Panc1 (cell line): Measurements from ENCODE around the gene SLAIN2. TPM values are rescaled to one million over a fixed set of nuclear protein-coding genes. Genes with fewer than 3 reads are reported as not detected.

Experiments used
- ATAC-seq: fragments of 200-7000 bp; cut with Tn5 transposase; 2 replicates; pipeline ENCODE4 v1.9.1; 2020; ENCODE audit warnings: mild to moderate bottlenecking, moderate library complexity
- BruUV-seq: library from RNA; stranded (reverse); fragments of 400-500 nt; replicated peaks from 2 replicates; lab custom pipeline; 2021; lab: Mats Ljungman, UMichigan
- CTCF ChIA-PET: fragments of 300-600 bp; sonication (Branson Sonifier 250); formaldehyde crosslinking; loops from one replicate; lab custom pipeline; 2022; ENCODE audit warnings: antibody characterized with exemption; lab: Charles Lee
- POLR2A ChIA-PET: fragments of 300-600 bp; sonication (Branson Sonifier 250); formaldehyde crosslinking; loops from one replicate; lab custom pipeline; 2022; ENCODE audit warnings: antibody characterized with exemption; lab: Charles Lee
- DNase-seq: peaks from one replicate; pipeline ENCODE4 v3.0.0-alpha.2; 2010; ENCODE audit warnings: low read depth, low spot score
- H3K27ac ChIP-seq: 2 replicates; pipeline ENCODE4 v1.5.1; 2011; ENCODE audit warnings: mild to moderate bottlenecking, low read length, inconsistent platforms
- H3K27me3 ChIP-seq: fragments of 200-500 bp; sonication (Bioruptor generic); 2 replicates; pipeline ENCODE4 v1.6.0; 2014; ENCODE audit warnings: low read length, inconsistent platforms; ENCODE audit not compliant: control insufficient read depth, insufficient read depth
- H3K36me3 ChIP-seq: fragments of 200-500 bp; sonication (Bioruptor generic); 2 replicates; pipeline ENCODE4 v1.5.1; 2014; ENCODE audit warnings: inconsistent platforms, mild to moderate bottlenecking, low read length, moderate library complexity; ENCODE audit not compliant: control insufficient read depth, insufficient read depth
- H3K4me1 ChIP-seq: 2 replicates; pipeline ENCODE4 v1.5.1; 2011; ENCODE audit warnings: inconsistent platforms, mild to moderate bottlenecking, low read length, moderate library complexity; ENCODE audit not compliant: control insufficient read depth, insufficient read depth
- H3K4me3 ChIP-seq, 2 experiments: 2 replicates each; pipeline ENCODE4 v1.5.1; 2011 to 2012; ENCODE audit warnings: low read depth in 2 of 2, low read length in 2 of 2, mild to moderate bottlenecking in 2 of 2, inconsistent platforms in 1 of 2, moderate library complexity in 1 of 2
- H3K9me3 ChIP-seq: fragments of 200-500 bp; sonication (Bioruptor generic); 2 replicates; pipeline ENCODE4 v1.5.1; 2014; ENCODE audit warnings: low read depth, mild to moderate bottlenecking, inconsistent platforms, low read length, moderate library complexity; ENCODE audit not compliant: control insufficient read depth, insufficient read depth
- CTCF ChIP-seq: fragments of 450-650 bp; IDR thresholded peaks from 2 replicates; pipeline ENCODE4 v1.5.1; 2017; ENCODE audit warnings: mild to moderate bottlenecking
- POLR2AphosphoS5 ChIP-seq: IDR thresholded peaks from 2 replicates; pipeline ENCODE4 v1.6.1; 2012; ENCODE audit warnings: mild to moderate bottlenecking, low read depth, low read length, moderate library complexity
- SIN3A ChIP-seq: IDR thresholded peaks from 2 replicates; pipeline ENCODE4 v1.6.1; 2012; ENCODE audit warnings: low read depth, mild to moderate bottlenecking, low read length, moderate library complexity, borderline replicate concordance; ENCODE audit not compliant: insufficient read depth
- TCF7L2 ChIP-seq: IDR thresholded peaks from 2 replicates; pipeline ENCODE4 v1.6.1; 2011; ENCODE audit warnings: mild to moderate bottlenecking, low read depth, low read length, inconsistent platforms
- in situ Hi-C: cut with HindIII; loops from 2 replicates; pipeline ENCODE4 v1.10.0; 2016; ENCODE audit warnings: low sequenced_read_pairs, low pct_unique_long_range_greater_than_20kb
- intact Hi-C: fragments of 100-400 bp; cut with micrococcal nuclease; formaldehyde crosslinking; loops from one replicate; pipeline ENCODE4 v1.10.0; 2022; ENCODE audit not compliant: unreplicated experiment
- total RNA-seq: library from RNA; stranded (reverse); gene quantifications from one replicate; pipeline ENCODE4 v1.2.1, GENCODE V29; 2021; ENCODE audit not compliant: unreplicated experiment
- TF ChIP-seq, protein P1 (sequence below), 2 experiments: IDR thresholded peaks; 2 replicates each; pipeline ENCODE4 v1.6.1; 2011 to 2012; ENCODE audit warnings: low read depth in 2 of 2, control low read depth in 1 of 2, low read length in 1 of 2, mild to moderate bottlenecking in 1 of 2, moderate library complexity in 1 of 2; ENCODE audit not compliant: insufficient read depth in 1 of 2

SLAIN2 gene
- total RNA-seq, 1 experiment from 2014 or later: 53.2 TPM

DNA sequence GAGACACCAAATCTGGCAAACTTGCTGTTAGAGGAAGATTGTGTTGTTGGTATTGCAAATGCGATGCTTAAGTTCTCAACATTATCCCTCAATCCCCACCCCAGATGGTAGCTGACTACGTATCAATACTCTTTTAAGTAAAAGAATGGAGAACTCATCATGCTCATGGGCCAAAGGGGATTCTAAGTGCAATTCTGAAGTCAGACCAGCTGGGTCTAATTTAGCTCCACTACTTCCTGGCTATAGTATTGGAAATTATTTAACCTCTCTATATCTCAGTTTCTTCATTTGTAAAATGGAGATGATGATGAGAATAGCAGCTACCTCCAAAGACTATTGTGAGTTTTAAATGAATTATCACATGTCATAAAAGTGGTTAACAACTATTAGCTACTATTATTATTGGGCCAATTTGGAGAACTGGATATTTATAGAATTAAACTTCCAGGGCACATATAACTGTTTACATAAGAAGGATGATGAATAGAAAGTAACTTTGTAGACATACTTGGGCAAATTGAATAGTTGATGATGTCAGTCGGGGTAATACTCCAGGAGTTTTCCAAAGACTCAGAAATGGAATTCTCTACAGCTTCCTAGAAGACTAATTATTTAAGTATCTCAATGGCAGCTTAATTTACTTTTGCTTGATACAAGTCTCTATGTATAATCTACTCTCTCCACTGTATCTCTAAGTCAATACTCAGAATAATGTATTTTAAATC lies 5.0 kb upstream of the SLAIN2 start:
- Histone ChIP-seq H3K27me3 (no peaks in the 10 kb centered on the region), H3K4me1 (no peaks in the 10 kb centered on the region), H3K9me3 (no peaks in the 10 kb centered on the region), H3K36me3 (no peaks in the 10 kb centered on the region), H3K27ac (no peak overlapping the region), H3K4me3 (no peak overlapping the region)
- ChIA-PET POLR2A (no interaction called here), CTCF (interaction anchor here (0.7 kb wide), 1 partner anchor 109 kb away, joined by 5 read pairs; no protein-coding TSS in a partner anchor)
- BruUV-seq: no TSS peak
- in situ Hi-C loops: no loop called here
- no peak for DNase-seq
- intact Hi-C loops: no loop called here
- TF ChIP-seq TCF7L2 (no peak), CTCF (no peak), POLR2AphosphoS5 (no peak), SIN3A (no peak)
- TF ChIP-seq, protein P1, sequence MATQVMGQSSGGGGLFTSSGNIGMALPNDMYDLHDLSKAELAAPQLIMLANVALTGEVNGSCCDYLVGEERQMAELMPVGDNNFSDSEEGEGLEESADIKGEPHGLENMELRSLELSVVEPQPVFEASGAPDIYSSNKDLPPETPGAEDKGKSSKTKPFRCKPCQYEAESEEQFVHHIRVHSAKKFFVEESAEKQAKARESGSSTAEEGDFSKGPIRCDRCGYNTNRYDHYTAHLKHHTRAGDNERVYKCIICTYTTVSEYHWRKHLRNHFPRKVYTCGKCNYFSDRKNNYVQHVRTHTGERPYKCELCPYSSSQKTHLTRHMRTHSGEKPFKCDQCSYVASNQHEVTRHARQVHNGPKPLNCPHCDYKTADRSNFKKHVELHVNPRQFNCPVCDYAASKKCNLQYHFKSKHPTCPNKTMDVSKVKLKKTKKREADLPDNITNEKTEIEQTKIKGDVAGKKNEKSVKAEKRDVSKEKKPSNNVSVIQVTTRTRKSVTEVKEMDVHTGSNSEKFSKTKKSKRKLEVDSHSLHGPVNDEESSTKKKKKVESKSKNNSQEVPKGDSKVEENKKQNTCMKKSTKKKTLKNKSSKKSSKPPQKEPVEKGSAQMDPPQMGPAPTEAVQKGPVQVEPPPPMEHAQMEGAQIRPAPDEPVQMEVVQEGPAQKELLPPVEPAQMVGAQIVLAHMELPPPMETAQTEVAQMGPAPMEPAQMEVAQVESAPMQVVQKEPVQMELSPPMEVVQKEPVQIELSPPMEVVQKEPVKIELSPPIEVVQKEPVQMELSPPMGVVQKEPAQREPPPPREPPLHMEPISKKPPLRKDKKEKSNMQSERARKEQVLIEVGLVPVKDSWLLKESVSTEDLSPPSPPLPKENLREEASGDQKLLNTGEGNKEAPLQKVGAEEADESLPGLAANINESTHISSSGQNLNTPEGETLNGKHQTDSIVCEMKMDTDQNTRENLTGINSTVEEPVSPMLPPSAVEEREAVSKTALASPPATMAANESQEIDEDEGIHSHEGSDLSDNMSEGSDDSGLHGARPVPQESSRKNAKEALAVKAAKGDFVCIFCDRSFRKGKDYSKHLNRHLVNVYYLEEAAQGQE (IDR thresholded peaks at IDR 0.05; ENCODE audit: insufficient read depth in 1 of 2, low read depth in 2 of 2, low read length in 1 of 2): no peak
- no peak for ATAC-seq

DNA sequence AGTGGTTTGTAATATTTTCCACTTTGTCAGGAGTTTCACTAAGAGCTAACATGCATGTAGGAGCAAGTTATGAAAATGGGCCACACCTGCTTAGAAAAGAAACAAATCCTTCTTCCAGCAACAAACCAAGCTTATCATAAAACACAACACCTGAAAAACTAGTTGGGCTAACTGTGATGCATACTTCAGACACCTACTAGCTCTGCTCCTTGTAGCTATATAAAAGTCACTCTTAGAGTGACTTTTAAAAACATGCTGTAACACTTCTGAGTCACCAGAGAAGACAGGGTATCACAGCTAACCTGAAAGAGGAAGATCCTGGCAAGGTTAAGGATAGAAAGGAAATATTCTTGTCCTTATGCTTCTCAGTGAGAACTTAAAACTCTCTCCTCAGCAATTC lies 3.6 kb upstream of the SLAIN2 start:
- Histone ChIP-seq H3K36me3 (no peaks in the 10 kb centered on the region; the same call in 1 of the 2 replicates), H3K4me1 (no peaks in the 10 kb centered on the region), H3K27me3 (no peaks in the 10 kb centered on the region), H3K9me3 (no peaks in the 10 kb centered on the region), H3K4me3 (no peak overlapping the region), H3K27ac (no peak overlapping the region)
- BruUV-seq: no TSS peak
- DNase-seq: no peak
- TF ChIP-seq POLR2AphosphoS5 (no peak), CTCF (no peak), SIN3A (no peak), TCF7L2 (no peak)
- TF ChIP-seq, protein P1 (IDR thresholded peaks at IDR 0.05; ENCODE audit: insufficient read depth in 1 of 2, low read depth in 2 of 2, low read length in 1 of 2): no peak
- no peak for ATAC-seq
- ChIA-PET CTCF (no interaction called here), POLR2A (interaction anchor here (0.6 kb wide), 1 partner anchor 31 kb away, joined by 3 read pairs; no protein-coding TSS in a partner anchor)
- in situ Hi-C loops: no loop called here
- intact Hi-C loops: no loop called here
